ENCODE results near the gene PTPN7.
"Not testable (repeated sequence)": the region's sequence is repeated elsewhere in the genome, so short reads cannot be mapped to it uniquely, and the experiment has no call there.

PTPN7 gene

GRCh38 chr1:202143768-202144401 lies 16.5 kb downstream of the PTPN7 start:
- H3K4me3 ChIP-seq (ENCODE audit: low read depth, low read length): peak overlapping the region; percentile 88
- TF ChIP-seq CTCF (IDR thresholded peaks at IDR 0.05; ENCODE audit: control insufficient read depth, extremely low read depth, insufficient read depth): no peak
- DNase-seq (ENCODE audit: low read depth): no peak

GRCh38 chr1:202143011-202143767 lies 17.2 kb downstream of the PTPN7 start:
- H3K4me3 ChIP-seq (ENCODE audit: low read depth, low read length): peak overlapping the region; percentile 88
- TF ChIP-seq CTCF (IDR thresholded peaks at IDR 0.05; ENCODE audit: control insufficient read depth, extremely low read depth, insufficient read depth): no peak
- no peak for DNase-seq (ENCODE audit: low read depth)

GRCh38 chr1:202141468-202141867 lies 18.9 kb downstream of the PTPN7 start:
- not testable (repeated sequence) for DNase-seq (ENCODE audit: low read depth)

GRCh38 chr1:202140833-202141232 lies 19.6 kb downstream of the PTPN7 start:
- TF ChIP-seq CTCF (IDR thresholded peaks at IDR 0.05; ENCODE audit: control insufficient read depth, extremely low read depth, insufficient read depth): no peak
- H3K4me3 ChIP-seq (ENCODE audit: low read depth, low read length): no peak overlapping the region
- DNase-seq (ENCODE audit: low read depth): no peak

More at GRCh38 chr1:202141468-202141867, 18.9 kb downstream of the PTPN7 start:
- H3K4me3 ChIP-seq (ENCODE audit: low read depth, low read length): not testable (repeated sequence)

- H3K4me3 ChIP-seq (ENCODE audit: low read depth, low read length): no peak overlapping the region
- DNase-seq (ENCODE audit: low read depth): peak; percentile 25
- TF ChIP-seq CTCF (IDR thresholded peaks at IDR 0.05; ENCODE audit: control insufficient read depth, extremely low read depth, insufficient read depth): peak; percentile 95
Observed at GRCh38 chr1:202135221-202135721, 25.1 kb downstream of the PTPN7 start.

- TF ChIP-seq CTCF (IDR thresholded peaks at IDR 0.05; ENCODE audit: control insufficient read depth, extremely low read depth, insufficient read depth): no peak
- DNase-seq (ENCODE audit: low read depth): peak; percentile 33
- no peak overlapping the region for H3K4me3 ChIP-seq (ENCODE audit: low read depth, low read length)
Observed at GRCh38 chr1:202134645-202135172, 25.7 kb downstream of the PTPN7 start.

GRCh38 chr1:202133989-202134388 lies 26.4 kb downstream of the PTPN7 start:
- no peak for DNase-seq (ENCODE audit: low read depth)
- no peak for TF ChIP-seq CTCF (IDR thresholded peaks at IDR 0.05; ENCODE audit: control insufficient read depth, extremely low read depth, insufficient read depth)
- H3K4me3 ChIP-seq (ENCODE audit: low read depth, low read length): no peak overlapping the region
